Kidney (tissue), 14 donors: ENCODE results near the gene LARP1. TPM values are rescaled to one million over a fixed set of nuclear protein-coding genes. Genes with fewer than 3 reads are reported as not detected.

Experiments used
- DNase-seq, 5 donors: peaks; one replicate each; pipeline ENCODE4 v3.0.0-alpha.2; 2013 to 2020
- FAIRE-seq: peaks from 2 replicates; lab custom pipeline; 2012; peaks lifted over from hg19 to GRCh38; lab: Jason Lieb, UNC
- H3K27ac ChIP-seq, 2 donors: one replicate each; pipeline ENCODE4 v1.7.0; 2013; ENCODE audit warnings: low read depth in 2 of 2, low read length in 2 of 2, inconsistent platforms in 1 of 2
- H3K27me3 ChIP-seq: one replicate; pipeline ENCODE4 v1.7.1; 2013; ENCODE audit warnings: low read length, inconsistent platforms; ENCODE audit not compliant: control insufficient read depth, insufficient read depth
- H3K36me3 ChIP-seq, 3 donors: one replicate each; pipeline versions ENCODE4 v1.7.0 to v1.7.1; 2013; ENCODE audit warnings: low read length in 3 of 3, control low read depth in 1 of 3, inconsistent platforms in 1 of 3; ENCODE audit not compliant: insufficient read depth in 3 of 3, control insufficient read depth in 2 of 3
- H3K4me1 ChIP-seq, 3 donors: one replicate each; pipeline versions ENCODE4 v1.7.0 to v1.7.1; 2013; ENCODE audit warnings: low read length in 3 of 3, inconsistent platforms in 1 of 3, low read depth in 1 of 3; ENCODE audit not compliant: control insufficient read depth in 2 of 3, insufficient read depth in 2 of 3
- H3K4me3 ChIP-seq, 3 donors: one replicate each; pipeline versions ENCODE4 v1.7.0 to v1.8.1; 2013; ENCODE audit warnings: low read length in 3 of 3, control low read depth in 1 of 3, inconsistent platforms in 1 of 3
- H3K9ac ChIP-seq, 3 donors: one replicate each; pipeline versions ENCODE4 v1.7.0 to v1.7.1; 2013; ENCODE audit warnings: low read length in 3 of 3, control low read depth in 1 of 3, inconsistent platforms in 1 of 3
- H3K9me3 ChIP-seq, 3 donors: one replicate each; pipeline versions ENCODE4 v1.7.0 to v1.7.1; 2013; ENCODE audit warnings: low read length in 3 of 3, control low read depth in 1 of 3, inconsistent platforms in 1 of 3; ENCODE audit not compliant: control insufficient read depth in 2 of 3, insufficient read depth in 1 of 3
- intact Hi-C: fragments of 100-400 bp; cut with DNase I; formaldehyde crosslinking; loops from one replicate; pipeline ENCODE4 v1.11.1; 2022
- polyA plus RNA-seq: library from polyadenylated mRNA; stranded (reverse); fragments of 350-450 nt; fragmentation: Illumina TruSeq; extraction: RNeasy Lipid Tissue Mini Kit (QIAGEN cat#74804); gene quantifications from one replicate; pipeline ENCODE4 v1.2.3, GENCODE V29; 2014; ENCODE audit warnings: low read depth, low replicate concordance; ENCODE audit not compliant: insufficient read depth
- total RNA-seq: library from RNA; stranded (reverse); fragmentation: NEBNext Ultra II Directional; extraction: Animal tissue kit (Norgen Biotek cat#: 25700); gene quantifications from one replicate; pipeline ENCODE4 v1.2.1, GENCODE V29; 2021
- TF ChIP-seq, protein P1 (sequence below): IDR thresholded peaks from 3 replicates; pipeline ENCODE4 v1.5.1; 2012; ENCODE audit warnings: mild to moderate bottlenecking, moderate library complexity, borderline replicate concordance; ENCODE audit not compliant: insufficient read depth; ENCODE audit errors: extremely low read depth
- donor health status: control.
- donor health status: control.
- donor health status: control.
- donor health status: control.
- donor health status: control.
- donor health status: DM: yes; HTN: yes; CAD: no.
- donor health status: Normal renal cell carcinoma (clear cell type).

LARP1 gene
- total and polyA plus RNA-seq, 2 donors from 2014 or later = 25.2 to 155 TPM

DNA sequence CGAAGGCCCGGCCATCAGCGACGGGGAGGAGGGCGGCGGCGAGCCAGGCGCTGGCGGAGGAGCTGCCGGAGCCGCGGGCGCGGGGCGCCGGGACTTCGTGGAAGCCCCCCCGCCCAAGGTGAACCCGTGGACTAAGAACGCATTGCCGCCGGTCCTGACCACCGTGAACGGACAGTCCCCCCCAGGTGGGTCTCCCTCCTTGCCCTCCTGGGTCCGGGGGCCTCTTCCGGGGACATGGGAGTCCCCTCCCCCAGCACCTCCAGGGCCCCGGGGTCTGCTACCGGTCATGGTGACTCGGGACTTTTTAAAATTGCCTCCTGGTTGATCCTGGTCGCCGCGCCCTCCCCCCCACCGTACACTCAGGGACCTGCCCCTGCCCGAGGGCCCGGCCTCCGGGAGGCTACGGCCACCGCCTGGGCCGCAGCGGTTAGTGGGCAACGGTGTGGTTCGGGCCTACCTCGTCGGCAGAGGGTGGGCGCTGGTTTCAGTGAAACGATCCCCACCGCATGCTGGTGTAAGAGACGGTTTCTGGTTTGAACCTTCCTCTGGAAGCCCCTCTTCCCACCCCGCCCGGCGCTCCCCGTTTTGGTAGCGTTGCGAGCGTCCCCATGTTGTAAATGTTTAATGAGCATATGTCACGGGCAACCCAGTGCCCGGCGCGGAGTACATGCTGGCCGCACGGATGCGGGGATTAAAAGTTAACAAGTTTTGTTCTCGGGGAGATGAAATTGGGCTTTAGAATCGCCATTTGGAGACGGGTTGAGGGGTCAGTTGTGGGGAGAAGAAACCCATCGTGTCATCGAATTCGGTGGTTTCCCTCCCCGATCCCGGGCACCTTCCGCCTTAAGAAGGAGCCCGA is 1.1 kb downstream of the LARP1 start:
- H3K27me3 ChIP-seq = no peaks in the 10 kb centered on the region
- no peaks in the 10 kb centered on the region for H3K36me3 ChIP-seq
- peak; percentile 47 to 88 (median 64) for DNase-seq
- no peaks in the 10 kb centered on the region for H3K9me3 ChIP-seq
- H3K4me3 ChIP-seq = peak overlapping the region; percentile 72 to 91 (median 80)
- H3K9ac ChIP-seq = peak overlapping the region; percentile 65 to 98 (median 81)
- intact Hi-C loops = no loop called here
- no peak for FAIRE-seq
- TF ChIP-seq, protein P1, sequence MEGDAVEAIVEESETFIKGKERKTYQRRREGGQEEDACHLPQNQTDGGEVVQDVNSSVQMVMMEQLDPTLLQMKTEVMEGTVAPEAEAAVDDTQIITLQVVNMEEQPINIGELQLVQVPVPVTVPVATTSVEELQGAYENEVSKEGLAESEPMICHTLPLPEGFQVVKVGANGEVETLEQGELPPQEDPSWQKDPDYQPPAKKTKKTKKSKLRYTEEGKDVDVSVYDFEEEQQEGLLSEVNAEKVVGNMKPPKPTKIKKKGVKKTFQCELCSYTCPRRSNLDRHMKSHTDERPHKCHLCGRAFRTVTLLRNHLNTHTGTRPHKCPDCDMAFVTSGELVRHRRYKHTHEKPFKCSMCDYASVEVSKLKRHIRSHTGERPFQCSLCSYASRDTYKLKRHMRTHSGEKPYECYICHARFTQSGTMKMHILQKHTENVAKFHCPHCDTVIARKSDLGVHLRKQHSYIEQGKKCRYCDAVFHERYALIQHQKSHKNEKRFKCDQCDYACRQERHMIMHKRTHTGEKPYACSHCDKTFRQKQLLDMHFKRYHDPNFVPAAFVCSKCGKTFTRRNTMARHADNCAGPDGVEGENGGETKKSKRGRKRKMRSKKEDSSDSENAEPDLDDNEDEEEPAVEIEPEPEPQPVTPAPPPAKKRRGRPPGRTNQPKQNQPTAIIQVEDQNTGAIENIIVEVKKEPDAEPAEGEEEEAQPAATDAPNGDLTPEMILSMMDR = no peak
- peak overlapping the region; percentile 94 to 96 for H3K27ac ChIP-seq
- H3K4me1 ChIP-seq = peaks cover 6 to 32% (median 25%) of the 10 kb centered on the region in 3 donors

DNA sequence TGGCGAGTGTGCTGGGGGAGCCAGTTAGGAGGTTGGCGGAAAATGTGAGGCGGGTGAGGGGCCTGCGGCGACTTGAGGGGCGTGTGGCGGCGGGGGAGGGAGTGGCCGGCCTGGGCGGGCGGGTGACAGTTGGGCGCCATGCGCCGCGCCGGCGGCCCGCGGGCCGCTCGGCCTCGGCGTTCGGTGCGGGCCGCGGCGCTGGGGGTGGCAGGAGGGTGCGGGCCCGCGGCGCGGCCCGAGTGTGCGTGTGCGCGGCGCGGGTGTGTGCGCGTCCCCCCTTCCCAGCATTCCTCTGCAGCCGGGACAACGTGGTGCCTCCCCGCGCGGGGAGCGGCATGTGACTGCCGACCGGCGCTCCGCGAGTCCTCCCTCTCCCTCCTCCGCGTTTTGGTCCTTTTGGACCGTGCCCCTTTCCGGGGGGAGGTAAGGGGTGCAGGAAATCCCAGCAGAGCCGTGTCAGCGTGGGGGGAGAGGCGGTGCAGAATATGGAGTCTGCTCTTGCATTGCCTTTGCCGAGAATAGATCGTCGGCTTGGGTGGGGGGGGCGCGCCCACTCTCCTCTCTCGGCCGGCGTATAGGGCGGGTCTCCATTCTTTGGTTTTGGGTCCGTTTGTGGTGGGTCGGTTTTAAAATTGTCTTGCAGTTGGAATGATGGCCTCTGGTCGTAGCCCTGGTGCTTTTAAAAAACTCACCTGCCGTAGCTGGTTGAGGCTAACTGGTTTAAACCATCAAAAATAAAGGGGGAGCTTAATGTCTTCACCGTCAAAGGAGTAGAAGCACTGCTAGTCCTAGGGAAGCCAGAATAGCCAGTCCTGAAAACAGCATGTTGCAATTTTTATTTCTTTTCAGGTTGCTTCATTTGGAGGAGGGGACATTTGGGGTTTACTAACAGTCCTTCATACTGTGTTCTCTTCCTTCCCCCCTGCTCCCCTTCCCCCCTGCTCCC is 2.0 kb downstream of the LARP1 start:
- peak overlapping the region; percentile 72 to 91 (median 80) for H3K4me3 ChIP-seq
- FAIRE-seq (no peak), DNase-seq (peak; percentile 43 to 87 (median 69))
- H3K4me1 ChIP-seq = peaks cover 6 to 36% (median 28%) of the 10 kb centered on the region in 3 donors
- no peaks in the 10 kb centered on the region for H3K9me3 ChIP-seq
- TF ChIP-seq, protein P1 = no peak
- no peaks in the 10 kb centered on the region for H3K36me3 ChIP-seq
- no peaks in the 10 kb centered on the region for H3K27me3 ChIP-seq
- peak overlapping the region; percentile 94 to 96 for H3K27ac ChIP-seq
- intact Hi-C loops = no loop called here
- peak overlapping the region; percentile 65 to 98 (median 81) for H3K9ac ChIP-seq

DNA sequence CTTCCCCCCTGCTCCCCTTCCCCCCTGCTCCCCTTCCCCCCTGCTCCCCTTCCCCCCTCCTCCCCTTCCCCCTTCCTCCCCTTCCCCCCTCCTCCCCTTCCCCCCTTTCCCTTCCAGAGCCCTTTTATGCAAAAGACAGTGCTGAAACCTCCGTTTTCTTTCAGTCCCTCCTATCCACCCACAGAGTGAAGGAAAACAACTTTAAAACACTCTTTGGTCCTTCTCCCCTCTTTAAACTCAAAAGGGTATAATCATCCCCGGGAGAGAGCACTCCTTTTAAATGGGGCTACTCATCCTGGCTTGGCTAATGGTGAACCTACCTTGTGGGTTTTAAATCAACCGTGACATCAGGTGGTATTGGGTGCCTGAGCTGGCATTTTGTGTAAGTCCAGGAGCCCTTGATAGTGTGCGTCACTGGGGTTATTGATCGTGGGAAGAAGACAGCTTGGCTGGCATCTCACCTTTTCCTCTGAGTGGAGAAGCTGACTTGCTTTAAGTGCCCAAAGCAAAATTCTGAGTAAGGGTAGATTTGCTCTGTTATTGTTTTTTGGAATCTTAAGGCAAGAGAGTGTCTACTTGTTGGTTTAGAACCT is 2.7 kb downstream of the LARP1 start:
- Histone ChIP-seq H3K9me3 (no peaks in the 10 kb centered on the region), H3K36me3 (no peaks in the 10 kb centered on the region), H3K4me3 (peak overlapping the region; percentile 31 to 55 (median 43)), H3K4me1 (peaks cover 6 to 36% (median 28%) of the 10 kb centered on the region in 3 donors), H3K9ac (peak overlapping the region; percentile 5 to 35 (median 27)), H3K27ac (peak overlapping the region in 1 of 2 donors; percentile 16), H3K27me3 (no peaks in the 10 kb centered on the region)
- DNase-seq = peak in 1 of 5 donors; percentile 45
- TF ChIP-seq, protein P1 = no peak
- intact Hi-C loops = no loop called here
- no peak for FAIRE-seq
